ENCODE measurements around the gene ANKRD9. TPM values are rescaled to one million over a fixed set of nuclear protein-coding genes. Genes with fewer than 3 reads are reported as not detected.

Gene ANKRD9
- total and polyA plus RNA-seq, 9 of the 15 experiments (the other 6 are each of a cell fraction or from before 2014, with no cell fraction given), result 0.04 to 32.9 (median 5.3) TPM

- H3K4me1 ChIP-seq (replicated peaks in 1 of 2; ENCODE audit: control insufficient read depth in 2 of 2, insufficient read depth in 2 of 2, low read length in 2 of 2), result peaks cover 11 to 45% of the 10 kb centered on the region in 2 experiments
- no TSS peak for BruUV-seq (replicated peaks)
- peak overlapping the region in 1 of 2 experiments; percentile 64; a peak in 1 of 4 replicates for H3K9ac ChIP-seq (ENCODE audit: insufficient read depth in 1 of 2, low read depth in 2 of 2, low read length in 2 of 2)
- H3K9me1 ChIP-seq (ENCODE audit: control insufficient read depth, insufficient read depth, low read length), result no peaks in the 10 kb centered on the region
- ChIA-PET CTCF (ENCODE audit: low intra/inter-chr PET ratio) (no interaction called here), POLR2A (interaction anchor here (0.6 kb wide), 1 partner anchor 14 kb away, joined by 3 read pairs; no protein-coding TSS in a partner anchor)
- no peak overlapping the region for H3K4me3 ChIP-seq
- no peak overlapping the region for H2AFZ ChIP-seq (ENCODE audit: low read depth, low read length)
- in situ Hi-C loops (cut with MboI), result no loop called here
- H3K27me3 ChIP-seq (ENCODE audit: control insufficient read depth in 2 of 2, insufficient read depth in 2 of 2, low read length in 2 of 2), result no peaks in the 10 kb centered on the region
- no peaks in the 10 kb centered on the region for H3K79me2 ChIP-seq (ENCODE audit: control insufficient read depth, insufficient read depth, low read length)
- H4K20me1 ChIP-seq (replicated peaks; ENCODE audit: control insufficient read depth, insufficient read depth, low read length), result no peaks in the 10 kb centered on the region
- no peaks in the 10 kb centered on the region for H3K9me3 ChIP-seq (replicated peaks; ENCODE audit: control insufficient read depth, insufficient read depth, low read depth, low read length)
- H3K27ac ChIP-seq (ENCODE audit: extremely low read depth, low read depth, low read length), result no peak overlapping the region
- 95% methylated on average over 13 of the region's 66 CpGs for WGBS (ENCODE audit: insufficient coverage, low coverage, missing lambda C conversion rate)
- DNase-seq (ENCODE audit: extremely low read depth in 1 of 4, low spot score in 3 of 4), result no peak
- intact Hi-C loops (cut with micrococcal nuclease), result no loop called here
- no peak for FAIRE-seq
- TF ChIP-seq ARID4B (CRISPR knock-in tag; IDR thresholded peaks at IDR 0.05) (no peak), ZBTB33 (CRISPR knock-in tag; IDR thresholded peaks at IDR 0.05) (0 out of 2 replicates have a peak, but pooled peaks have one; percentile 70), RBM25 (IDR thresholded peaks at IDR 0.05; ENCODE audit: low read depth, low read length, severe bottlenecking) (peak; percentile 79), ZNF408 (CRISPR knock-in tag; IDR thresholded peaks at IDR 0.05; ENCODE audit: low read depth) (no peak)
- no peak overlapping the region for H3K4me2 ChIP-seq (ENCODE audit: insufficient read depth, low read length)
- H3K36me3 ChIP-seq (ENCODE audit: control insufficient read depth, insufficient read depth, low read length), result no peaks in the 10 kb centered on the region
- ATAC-seq, result no peak
These were observed 35.3 kb upstream of the ANKRD9 start for GRCh38 chr14:102544747-102545460.
